Endothelial cell of umbilical vein (primary cell): ENCODE data around the gene TBX21. TPM values are rescaled to one million over a fixed set of nuclear protein-coding genes. Genes with fewer than 3 reads are reported as not detected.

ENCODE experiments used
- BruUV-seq: library from RNA; stranded (reverse); fragments of 400-500 nt; replicated peaks from 2 replicates; lab custom pipeline; 2021; lab: Mats Ljungman, UMichigan
- CTCF ChIA-PET: fragments of 300-600, 350-600 bp; sonication (Branson Sonifier 250); formaldehyde crosslinking; loops from one replicate; lab custom pipeline; 2021; ENCODE audit warnings: antibody characterized with exemption, inconsistent platforms; lab: Charles Lee
- POLR2A ChIA-PET: fragments of 300-600, 350-600 bp; sonication (Branson Sonifier 250); formaldehyde crosslinking; loops from one replicate; lab custom pipeline; 2021; ENCODE audit warnings: antibody characterized with exemption, inconsistent platforms; lab: Charles Lee
- DNase-seq: peaks from one replicate; pipeline ENCODE4 v3.0.0-alpha.2; 2011; ENCODE audit warnings: low read depth, low spot score
- FAIRE-seq: peaks from 2 replicates; lab custom pipeline; 2011; peaks lifted over from hg19 to GRCh38; lab: Jason Lieb, UNC
- H2AFZ ChIP-seq: 2 replicates; pipeline ENCODE4 v1.6.0; 2012; ENCODE audit warnings: low read depth, low read length, control low read depth, inconsistent platforms
- H3K27ac ChIP-seq: 2 replicates; pipeline ENCODE4 v1.5.1; 2011; ENCODE audit warnings: low read depth, mild to moderate bottlenecking, control low read depth, low read length, moderate library complexity; ENCODE audit not compliant: insufficient read depth
- H3K27me3 ChIP-seq, 2 experiments: 2 replicates each; pipeline versions ENCODE4 v1.6.0 to v1.6.1; 2011; ENCODE audit warnings: low read length in 2 of 2, mixed read lengths in 1 of 2; ENCODE audit not compliant: control insufficient read depth in 2 of 2, insufficient read depth in 2 of 2
- H3K36me3 ChIP-seq, 2 experiments: 2 replicates in 1 of 2; 3 replicates in 1 of 2; pipeline ENCODE4 v1.5.1; 2011; ENCODE audit warnings: low read length in 2 of 2, mild to moderate bottlenecking in 1 of 2, moderate library complexity in 1 of 2; ENCODE audit not compliant: control insufficient read depth in 2 of 2, insufficient read depth in 2 of 2; ENCODE audit errors: extremely low read depth in 1 of 2
- H3K4me1 ChIP-seq: 3 replicates; pipeline ENCODE4 v1.5.1; 2011; ENCODE audit warnings: mild to moderate bottlenecking, low read length; ENCODE audit not compliant: control insufficient read depth, insufficient read depth; ENCODE audit errors: extremely low read depth
- H3K4me2 ChIP-seq: 2 replicates; pipeline ENCODE4 v1.6.1; 2011; ENCODE audit warnings: low read length, control low read depth, mixed read lengths; ENCODE audit not compliant: insufficient read depth
- H3K4me3 ChIP-seq, 3 experiments: fragments of 200-600 bp in 1 of 3; sonication (generic), shearing (Covaris generic) in 1 of 3; replicated peaks in 1 of 3; 2 replicates each; pipeline ENCODE4 v1.5.1; 2011 to 2016; ENCODE audit warnings: control low read depth in 3 of 3, low read length in 3 of 3, mild to moderate bottlenecking in 2 of 3, inconsistent platforms in 1 of 3, low read depth in 1 of 3, moderate library complexity in 1 of 3; ENCODE audit not compliant: insufficient read depth in 1 of 3
- H3K79me2 ChIP-seq: 2 replicates; pipeline ENCODE4 v1.6.0; 2012; ENCODE audit warnings: low read length, inconsistent platforms; ENCODE audit not compliant: control insufficient read depth, insufficient read depth
- H3K9ac ChIP-seq: replicated peaks from 2 replicates; pipeline ENCODE3; 2011; ENCODE audit warnings: low read length, control low read depth; ENCODE audit not compliant: insufficient read depth; ENCODE audit errors: extremely low read depth
- H3K9me1 ChIP-seq: replicated peaks from 3 replicates; pipeline ENCODE4 v1.6.0; 2011; ENCODE audit warnings: mild to moderate bottlenecking, low read length; ENCODE audit not compliant: control insufficient read depth, insufficient read depth; ENCODE audit errors: extremely low read depth
- H3K9me3 ChIP-seq: replicated peaks from 2 replicates; pipeline ENCODE4 v1.5.1; 2012; ENCODE audit warnings: low read length, inconsistent platforms; ENCODE audit not compliant: control insufficient read depth, insufficient read depth
- H4K20me1 ChIP-seq: replicated peaks from 2 replicates; pipeline ENCODE3; 2011; ENCODE audit warnings: mild to moderate bottlenecking, low read length; ENCODE audit not compliant: control insufficient read depth, insufficient read depth; ENCODE audit errors: extremely low read depth
- EZH2 ChIP-seq: IDR thresholded peaks from 2 replicates; pipeline ENCODE4 v1.6.1; 2012; ENCODE audit warnings: borderline replicate concordance, low read depth, mild to moderate bottlenecking, moderate library complexity, low read length, inconsistent platforms; ENCODE audit not compliant: severe bottlenecking
- FOS ChIP-seq: IDR thresholded peaks from 2 replicates; pipeline ENCODE4 v1.6.1; 2011; ENCODE audit warnings: mild to moderate bottlenecking, low read length, moderate library complexity, borderline replicate concordance; ENCODE audit not compliant: insufficient read depth
- GATA2 ChIP-seq: IDR thresholded peaks from 2 replicates; pipeline ENCODE4 v1.7.0; 2011; ENCODE audit warnings: low read depth, mild to moderate bottlenecking, moderate library complexity, mixed read lengths, low read length; ENCODE audit not compliant: insufficient read length, insufficient read depth
- POLR2A ChIP-seq: IDR thresholded peaks from 2 replicates; pipeline ENCODE4 v1.6.1; 2012; ENCODE audit warnings: low read depth, mild to moderate bottlenecking, control low read depth, low read length
- POLR2AphosphoS5 ChIP-seq: IDR thresholded peaks from 2 replicates; pipeline ENCODE4 v1.6.1; 2012; ENCODE audit warnings: low read depth, mild to moderate bottlenecking, control low read depth, low read length, moderate library complexity; ENCODE audit not compliant: insufficient read depth
- dilution Hi-C: fragments of 300-500 bp; cut with MboI; formaldehyde crosslinking; loops from one replicate; pipeline ENCODE4 v1.15.0; 2019; ENCODE audit warnings: low sequenced_read_pairs; ENCODE audit not compliant: extremely low pct_ligation_motif_present
- intact Hi-C: fragments of 100-400 bp; cut with micrococcal nuclease; formaldehyde crosslinking; loops from one replicate; pipeline ENCODE4 v1.10.0; 2022
- polyA plus RNA-seq, 4 experiments: library from polyadenylated mRNA; depleted of rRNA in 3 of 4; stranded (reverse) in 3 of 4; unstranded in 1 of 4; fragments of >200 nt; gene quantifications; 2 replicates each; pipeline versions ENCODE4 v1.2.1 to v1.2.3, GENCODE V29; 2011 to 2012; ENCODE audit warnings: missing spikeins in 1 of 4
- total RNA-seq: library from RNA; stranded (reverse); gene quantifications from 2 replicates; pipeline ENCODE4 v1.2.3, GENCODE V29; 2021
- TF ChIP-seq, protein P1 (sequence below): IDR thresholded peaks from 2 replicates; pipeline ENCODE4 v1.6.1; 2011; ENCODE audit not compliant: insufficient read depth, insufficient read length

The TBX21 gene
- total and polyA plus RNA-seq, 2 donors (not counting 3 experiments of a cell fraction or from before 2014, with no cell fraction given), result not detected

DNA sequence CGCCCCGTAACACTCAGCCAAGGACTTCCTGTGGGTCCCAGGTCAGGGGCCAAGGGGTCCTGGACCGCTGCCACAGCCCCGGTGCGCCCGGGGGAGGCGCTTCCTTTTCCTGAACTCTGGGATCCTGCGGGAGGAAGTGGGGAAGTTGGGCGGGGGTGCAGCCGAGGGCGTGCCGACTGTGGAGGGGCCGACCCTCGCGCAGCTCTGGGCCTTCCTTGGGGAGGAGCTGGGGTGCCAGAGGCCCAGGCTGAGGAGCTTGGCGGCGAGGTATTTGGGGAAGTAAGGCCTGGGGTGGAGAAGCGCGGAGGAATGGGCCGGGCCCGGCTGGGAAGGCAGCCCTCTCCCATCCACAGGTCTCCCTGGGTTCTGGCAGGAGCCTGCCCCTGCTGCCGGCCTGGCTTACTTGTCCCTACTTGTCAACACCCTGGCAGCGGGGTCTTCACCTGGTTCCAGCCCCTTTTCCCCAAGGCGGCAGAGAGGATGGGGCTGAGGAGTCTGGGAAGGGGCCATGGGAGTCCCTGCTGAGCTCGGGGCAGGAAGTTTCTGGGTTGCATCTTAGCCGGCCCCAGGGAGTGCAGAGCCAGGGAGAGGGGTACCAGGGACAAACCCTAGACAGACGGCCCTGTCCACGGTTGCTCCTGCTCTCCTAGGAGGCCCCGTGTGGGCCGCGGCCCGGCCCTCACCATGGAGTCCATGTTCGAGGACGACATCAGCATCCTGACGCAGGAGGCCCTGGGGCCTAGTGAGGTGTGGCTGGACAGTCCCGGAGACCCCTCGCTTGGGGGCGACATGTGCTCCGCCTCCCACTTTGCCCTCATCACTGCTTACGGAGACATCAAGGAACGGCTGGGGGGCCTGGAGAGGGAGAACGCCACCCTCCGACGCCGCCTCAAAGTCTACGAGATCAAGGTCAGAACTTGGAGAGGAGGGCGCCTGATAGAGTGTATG is 37.3 kb upstream of the TBX21 start:
- no peaks in the 10 kb centered on the region for H3K79me2 ChIP-seq
- no peaks in the 10 kb centered on the region for H3K9me1 ChIP-seq
- peak overlapping the region; percentile 73 for H3K4me2 ChIP-seq
- POLR2A ChIA-PET, result no interaction called here
- no peaks in the 10 kb centered on the region for H3K9me3 ChIP-seq
- H3K36me3 ChIP-seq, result peaks cover 0 to 16% of the 10 kb centered on the region in 2 experiments
- peak overlapping the region; percentile 0 to 81 (median 53) for H3K4me3 ChIP-seq
- peak overlapping the region; percentile 3 for H2AFZ ChIP-seq
- H3K9ac ChIP-seq, result peak overlapping the region; percentile 4
- peaks cover 32% of the 10 kb centered on the region for H3K4me1 ChIP-seq
- intact Hi-C loops, result no loop called here
- FAIRE-seq (peak; percentile 80), DNase-seq (no peak)
- no peaks in the 10 kb centered on the region for H3K27me3 ChIP-seq
- H3K27ac ChIP-seq, result no peak overlapping the region
- dilution Hi-C loops, result no loop called here
- no TSS peak for BruUV-seq
- TF ChIP-seq, protein P1, sequence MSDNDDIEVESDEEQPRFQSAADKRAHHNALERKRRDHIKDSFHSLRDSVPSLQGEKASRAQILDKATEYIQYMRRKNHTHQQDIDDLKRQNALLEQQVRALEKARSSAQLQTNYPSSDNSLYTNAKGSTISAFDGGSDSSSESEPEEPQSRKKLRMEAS, result no peak
- TF ChIP-seq POLR2AphosphoS5, result no peak
- no peak for TF ChIP-seq POLR2A
- no peak for TF ChIP-seq FOS
- no peak for TF ChIP-seq GATA2
- TF ChIP-seq EZH2, result no peak
- H4K20me1 ChIP-seq, result no peaks in the 10 kb centered on the region
- CTCF ChIA-PET, result interaction anchor here (2.2 to 4.2 kb wide), 2 partner anchors 11 to 95 kb away, joined by 7 to 22 read pairs; no protein-coding TSS in a partner anchor
